Thyroid gland (tissue), 4 donors: ENCODE results near the gene SULT1C2. TPM values are rescaled to one million over a fixed set of nuclear protein-coding genes. Genes with fewer than 3 reads are reported as not detected.

Source experiments
- DNase-seq, 2 donors: peaks; one replicate each; pipeline ENCODE4 v3.0.0-alpha.2; 2019
- H3K27ac ChIP-seq, 3 donors: fragments of 200-600 bp; sonication (generic); 1 replicate in 2 of 3; 2 replicates in 1 of 3; pipeline ENCODE4 v1.5.1; 2016 to 2019; ENCODE audit warnings: mild to moderate bottlenecking in 1 of 3, moderate library complexity in 1 of 3
- H3K27me3 ChIP-seq: fragments of 200-600 bp; sonication (generic); one replicate; pipeline ENCODE4 v1.5.1; 2019
- H3K36me3 ChIP-seq, 2 donors: fragments of 200-600 bp; sonication (generic); one replicate each; pipeline ENCODE4 v1.5.1; 2016 to 2019
- H3K4me1 ChIP-seq, 2 donors: fragments of 200-600 bp; sonication (generic); one replicate each; pipeline ENCODE4 v1.5.1; 2017 to 2019
- H3K4me3 ChIP-seq, 3 donors: fragments of 200-600 bp; sonication (generic); replicated peaks in 1 of 3; 1 replicate in 2 of 3; 2 replicates in 1 of 3; pipeline ENCODE4 v1.5.1; 2016; ENCODE audit warnings: mild to moderate bottlenecking in 1 of 3
- H3K9me3 ChIP-seq: fragments of 200-600 bp; sonication (generic); one replicate; pipeline ENCODE4 v1.5.1; 2017
- POLR2A ChIP-seq, 2 donors: fragments of 450-650 bp; IDR thresholded peaks; one replicate each; pipeline ENCODE4 v1.6.1; 2017; ENCODE audit warnings: antibody characterized with exemption in 2 of 2, mild to moderate bottlenecking in 2 of 2, moderate library complexity in 1 of 2
- WGBS, 2 donors: methylation state at CpG; one replicate each; pipeline ENCODE4 v1.1.5; 2017; 5-methylcytosine and 5-hydroxymethylcytosine counted together
- intact Hi-C: fragments of 100-400 bp; cut with DNase I; formaldehyde crosslinking; loops from one replicate; pipeline ENCODE4 v1.15.1; 2023
- total RNA-seq, 4 donors: library from RNA; depleted of rRNA; stranded (reverse); fragments of >200 nt; gene quantifications; one replicate each; pipeline ENCODE4 v1.2.3, GENCODE V29; 2016
- TF ChIP-seq, protein P1 (sequence below), 6 experiments: fragments of 200-600 bp in 3 of 6; fragments of 450-650 bp in 3 of 6; sonication (generic) in 3 of 6; IDR thresholded peaks; one replicate each; pipeline ENCODE4 v1.5.1; 2016 to 2019; ENCODE audit warnings: antibody characterized with exemption in 6 of 6, mild to moderate bottlenecking in 2 of 6, inconsistent platforms in 1 of 6, moderate library complexity in 1 of 6

SULT1C2 gene
- total RNA-seq, 4 donors from 2014 or later: 11.2 to 37.3 (median 26.5) TPM

DNA sequence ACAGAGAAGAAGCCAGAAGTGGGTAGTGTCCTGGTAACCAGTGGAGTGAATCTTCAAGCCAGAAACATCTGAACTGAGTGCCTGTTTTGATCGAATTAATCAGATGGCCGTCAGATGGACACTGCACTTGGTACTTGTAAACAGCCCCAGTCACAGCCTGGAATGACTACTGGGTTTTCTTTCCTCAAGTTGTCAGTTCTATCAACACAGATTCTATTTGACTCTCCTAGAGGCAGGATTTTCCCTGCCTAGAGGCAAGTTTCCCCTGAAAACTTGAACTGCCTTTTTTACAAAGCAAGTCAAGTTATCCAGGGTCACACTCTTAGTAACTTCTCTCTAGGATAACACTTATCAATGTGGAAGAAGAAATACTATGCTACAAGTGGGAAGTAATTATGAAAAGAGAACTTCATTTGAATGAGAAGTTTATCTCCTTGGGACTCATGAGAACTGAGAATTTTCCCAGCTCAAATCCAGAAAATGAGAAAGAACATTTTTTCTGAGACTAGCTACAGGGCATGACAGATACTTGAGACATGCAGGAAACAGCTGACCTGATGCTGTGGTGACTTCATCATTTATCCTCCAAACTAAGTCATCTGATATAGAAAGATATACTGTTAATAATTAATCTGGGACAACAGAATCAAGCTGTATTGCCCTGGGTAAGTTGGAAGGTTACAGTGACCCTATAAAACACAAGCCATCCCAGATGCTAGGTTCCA is 36.0 kb downstream of the SULT1C2 start:
- H3K27me3 ChIP-seq: no peaks in the 10 kb centered on the region
- intact Hi-C loops: no loop called here
- no peak for DNase-seq
- H3K27ac ChIP-seq: no peak overlapping the region
- H3K4me1 ChIP-seq: no peaks in the 10 kb centered on the region
- 77 to 82% methylated on average over 2 of the region's 2 CpGs for WGBS, 2 donors
- H3K36me3 ChIP-seq: no peaks in the 10 kb centered on the region
- no peak overlapping the region for H3K4me3 ChIP-seq
- TF ChIP-seq POLR2A (IDR thresholded peaks at IDR 0.05): no peak
- TF ChIP-seq, protein P1, sequence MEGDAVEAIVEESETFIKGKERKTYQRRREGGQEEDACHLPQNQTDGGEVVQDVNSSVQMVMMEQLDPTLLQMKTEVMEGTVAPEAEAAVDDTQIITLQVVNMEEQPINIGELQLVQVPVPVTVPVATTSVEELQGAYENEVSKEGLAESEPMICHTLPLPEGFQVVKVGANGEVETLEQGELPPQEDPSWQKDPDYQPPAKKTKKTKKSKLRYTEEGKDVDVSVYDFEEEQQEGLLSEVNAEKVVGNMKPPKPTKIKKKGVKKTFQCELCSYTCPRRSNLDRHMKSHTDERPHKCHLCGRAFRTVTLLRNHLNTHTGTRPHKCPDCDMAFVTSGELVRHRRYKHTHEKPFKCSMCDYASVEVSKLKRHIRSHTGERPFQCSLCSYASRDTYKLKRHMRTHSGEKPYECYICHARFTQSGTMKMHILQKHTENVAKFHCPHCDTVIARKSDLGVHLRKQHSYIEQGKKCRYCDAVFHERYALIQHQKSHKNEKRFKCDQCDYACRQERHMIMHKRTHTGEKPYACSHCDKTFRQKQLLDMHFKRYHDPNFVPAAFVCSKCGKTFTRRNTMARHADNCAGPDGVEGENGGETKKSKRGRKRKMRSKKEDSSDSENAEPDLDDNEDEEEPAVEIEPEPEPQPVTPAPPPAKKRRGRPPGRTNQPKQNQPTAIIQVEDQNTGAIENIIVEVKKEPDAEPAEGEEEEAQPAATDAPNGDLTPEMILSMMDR (IDR thresholded peaks at IDR 0.05): no peak
- H3K9me3 ChIP-seq: no peaks in the 10 kb centered on the region

DNA sequence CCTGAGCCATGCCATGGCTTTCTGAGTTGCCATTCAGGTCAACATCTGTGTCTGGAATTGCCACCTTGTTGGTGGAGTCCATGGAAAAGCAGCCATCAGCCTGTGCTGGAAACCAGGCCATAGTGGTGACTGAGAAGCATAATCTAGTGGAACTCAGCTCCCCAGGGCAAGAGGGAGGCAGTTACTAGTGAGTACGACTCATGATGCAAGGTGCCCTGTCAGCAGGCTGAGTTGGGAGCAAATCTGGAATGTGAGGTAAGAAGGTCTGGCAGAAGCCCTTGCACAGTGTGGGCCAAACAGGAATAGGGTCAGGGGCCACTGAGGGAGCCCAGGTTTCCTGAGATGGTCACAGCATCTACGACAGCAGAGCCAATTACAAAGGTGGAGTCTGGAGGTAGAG is 37.1 kb downstream of the SULT1C2 start:
- Histone ChIP-seq H3K27ac (no peak overlapping the region), H3K36me3 (no peaks in the 10 kb centered on the region), H3K4me3 (no peak overlapping the region), H3K27me3 (no peaks in the 10 kb centered on the region), H3K9me3 (no peaks in the 10 kb centered on the region), H3K4me1 (no peaks in the 10 kb centered on the region)
- TF ChIP-seq, protein P1 (IDR thresholded peaks at IDR 0.05): no peak
- TF ChIP-seq POLR2A (IDR thresholded peaks at IDR 0.05): no peak
- intact Hi-C loops: no loop called here
- no peak for DNase-seq
- WGBS, 2 donors: 85 to 100% methylated on average over 2 of the region's 2 CpGs

DNA sequence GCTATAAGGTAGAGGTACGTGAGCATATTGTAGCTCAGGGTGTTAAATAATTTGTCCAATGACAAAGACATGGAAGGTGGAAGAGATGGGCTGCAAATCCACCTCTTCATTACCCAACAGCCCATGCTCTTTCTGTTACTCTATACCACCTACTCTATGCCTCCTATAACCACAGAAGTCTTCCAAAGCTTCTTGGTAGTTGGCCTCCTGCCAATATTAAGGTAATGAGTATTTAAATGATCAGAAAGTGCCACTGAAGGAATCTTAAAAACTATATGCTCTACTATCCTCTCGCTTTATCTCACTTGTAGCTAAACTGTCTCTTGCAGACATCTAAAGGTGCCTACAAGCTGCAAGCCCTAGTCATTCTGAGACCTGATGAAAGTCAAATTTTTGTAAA is 41.1 kb downstream of the SULT1C2 start:
- no peak overlapping the region for H3K27ac ChIP-seq
- no peaks in the 10 kb centered on the region for H3K9me3 ChIP-seq
- intact Hi-C loops: no loop called here
- H3K36me3 ChIP-seq: no peaks in the 10 kb centered on the region
- H3K4me1 ChIP-seq: no peaks in the 10 kb centered on the region
- TF ChIP-seq, protein P1 (IDR thresholded peaks at IDR 0.05): no peak
- no peak for TF ChIP-seq POLR2A (IDR thresholded peaks at IDR 0.05)
- no peak overlapping the region for H3K4me3 ChIP-seq
- WGBS, 2 donors: 85% methylated on average over 2 of the region's 2 CpGs
- no peaks in the 10 kb centered on the region for H3K27me3 ChIP-seq
- no peak for DNase-seq

DNA sequence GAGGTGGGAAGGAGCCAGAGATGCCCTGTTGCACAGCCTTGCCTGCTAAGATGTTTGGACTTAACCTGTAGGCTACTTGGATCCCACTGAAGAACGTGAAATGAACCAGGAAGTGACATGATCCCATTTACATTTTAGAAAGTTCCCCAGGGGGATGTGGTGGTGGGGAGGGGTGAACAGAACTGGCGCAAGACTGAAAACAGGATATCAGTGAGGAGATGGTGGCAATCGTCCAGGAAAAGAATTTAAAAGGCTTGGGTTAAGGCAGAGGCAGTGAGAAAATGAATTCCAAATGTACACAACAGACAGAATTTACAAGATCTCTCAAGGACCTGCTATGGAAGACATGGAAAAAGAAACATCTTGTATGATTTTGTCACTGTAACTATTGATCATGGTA is 42.3 kb downstream of the SULT1C2 start:
- intact Hi-C loops: no loop called here
- 56% methylated on average over 3 of the region's 3 CpGs for WGBS, 2 donors
- no peaks in the 10 kb centered on the region for H3K27me3 ChIP-seq

GRCh38 chr2:108345951-108346350 is 57.3 kb downstream of the SULT1C2 start:
- TF ChIP-seq, protein P1 (IDR thresholded peaks at IDR 0.05): no peak
- TF ChIP-seq POLR2A (IDR thresholded peaks at IDR 0.05): no peak
- H3K4me3 ChIP-seq: no peak overlapping the region
- 66 to 84% methylated on average over 3 of the region's 3 CpGs for WGBS, 2 donors
- no peaks in the 10 kb centered on the region for H3K4me1 ChIP-seq
- intact Hi-C loops: no loop called here
- H3K27ac ChIP-seq: no peak overlapping the region
- no peak for DNase-seq
- no peaks in the 10 kb centered on the region for H3K27me3 ChIP-seq
- no peaks in the 10 kb centered on the region for H3K36me3 ChIP-seq
- no peaks in the 10 kb centered on the region for H3K9me3 ChIP-seq

More for the DNA sequence above, 42.3 kb downstream of the SULT1C2 start:
- Histone ChIP-seq H3K36me3 (no peaks in the 10 kb centered on the region), H3K4me3 (no peak overlapping the region), H3K9me3 (no peaks in the 10 kb centered on the region), H3K4me1 (no peaks in the 10 kb centered on the region), H3K27ac (no peak overlapping the region)
- no peak for DNase-seq
- TF ChIP-seq POLR2A (IDR thresholded peaks at IDR 0.05): no peak
- TF ChIP-seq, protein P1 (IDR thresholded peaks at IDR 0.05): no peak
